HG03565 (cell line): Measurements from ENCODE around the gene PKD1L1.

Experiments used
- ATAC-seq: cut with Tn5 transposase; IDR thresholded peaks from one replicate; pipeline ENCODE4 v1.9.1; 2021; ENCODE audit warnings: mild to moderate bottlenecking, moderate library complexity; ENCODE audit not compliant: unreplicated experiment

The PKD1L1 gene

DNA sequence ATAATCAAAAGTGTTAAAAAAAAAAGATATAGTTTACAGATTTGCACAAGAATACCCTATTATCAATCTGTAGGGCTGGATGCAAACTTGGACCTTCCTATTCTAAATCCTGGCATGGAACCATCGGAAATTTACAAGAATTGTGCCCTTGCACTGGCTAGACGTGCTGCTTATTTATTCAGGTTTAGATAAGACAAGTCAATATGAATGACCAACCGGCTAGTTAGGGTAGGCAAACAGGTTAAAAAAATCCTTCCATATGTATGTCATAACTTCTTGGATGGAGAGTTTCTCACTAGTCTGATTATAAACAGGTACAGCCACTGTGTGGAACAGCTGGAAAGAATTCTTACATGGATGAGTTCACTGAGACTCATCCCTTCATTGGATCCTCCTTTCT lies 41.4 kb downstream of the PKD1L1 start:
- no peak for ATAC-seq

DNA sequence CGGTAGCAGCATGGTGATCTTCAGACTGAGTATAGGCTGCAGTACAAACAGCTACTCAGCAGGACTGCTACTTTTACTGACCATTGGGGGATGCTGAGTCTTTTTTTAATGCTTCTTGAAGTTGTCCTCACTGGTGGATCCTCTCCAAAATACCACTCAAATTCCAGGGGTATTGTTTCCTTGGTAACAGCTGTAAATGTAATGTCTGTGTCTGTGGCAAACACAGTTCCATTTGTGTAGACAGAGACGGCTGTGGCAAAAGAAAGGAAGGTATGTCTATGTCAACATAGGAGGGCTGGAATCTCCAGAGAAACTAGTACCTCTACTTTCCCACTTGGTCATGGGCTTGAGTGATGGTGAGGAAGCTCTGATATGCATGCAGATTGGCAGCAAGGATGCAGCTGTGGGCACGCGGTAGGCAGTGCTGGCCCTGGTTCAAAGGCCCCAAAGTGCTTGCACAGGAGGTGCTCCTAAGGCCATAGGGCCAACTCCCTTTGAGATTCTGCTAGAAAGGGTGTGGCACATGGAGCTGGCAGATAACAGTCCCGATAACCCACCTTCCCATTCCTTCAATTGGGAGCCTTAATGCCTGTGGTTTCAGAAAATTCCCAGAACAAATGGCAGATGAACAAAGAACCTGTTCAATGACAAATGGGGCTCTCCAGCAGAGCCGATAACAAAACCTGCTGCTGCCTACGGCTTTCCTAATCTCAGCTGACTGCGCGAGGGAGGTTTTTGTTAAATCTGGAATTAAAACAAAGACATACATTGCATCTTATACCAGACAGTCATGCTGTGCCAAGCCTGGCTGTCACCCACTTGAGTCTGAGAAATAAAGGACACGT lies 43.0 kb downstream of the PKD1L1 start:
- no peak for ATAC-seq

DNA sequence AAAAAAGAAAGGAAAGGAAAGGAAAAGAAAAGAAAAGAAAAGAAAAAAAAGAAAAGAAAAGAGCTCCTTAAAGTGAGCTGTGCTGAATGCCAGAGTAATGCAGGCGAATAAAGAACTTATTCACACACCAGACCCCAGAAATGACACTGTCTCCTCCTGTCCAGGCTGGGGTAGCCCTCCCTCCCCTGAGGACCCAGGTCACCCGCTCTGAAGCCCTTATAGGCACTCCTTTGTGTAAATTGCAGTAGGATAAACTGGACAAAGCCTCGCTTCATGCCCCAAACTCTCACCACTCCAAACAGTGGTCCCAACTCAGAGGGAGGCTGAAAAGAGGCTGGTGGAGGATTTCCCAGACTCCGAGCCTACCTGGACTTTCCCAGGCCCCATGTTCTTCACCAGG lies 46.3 kb downstream of the PKD1L1 start:
- no peak for ATAC-seq

DNA sequence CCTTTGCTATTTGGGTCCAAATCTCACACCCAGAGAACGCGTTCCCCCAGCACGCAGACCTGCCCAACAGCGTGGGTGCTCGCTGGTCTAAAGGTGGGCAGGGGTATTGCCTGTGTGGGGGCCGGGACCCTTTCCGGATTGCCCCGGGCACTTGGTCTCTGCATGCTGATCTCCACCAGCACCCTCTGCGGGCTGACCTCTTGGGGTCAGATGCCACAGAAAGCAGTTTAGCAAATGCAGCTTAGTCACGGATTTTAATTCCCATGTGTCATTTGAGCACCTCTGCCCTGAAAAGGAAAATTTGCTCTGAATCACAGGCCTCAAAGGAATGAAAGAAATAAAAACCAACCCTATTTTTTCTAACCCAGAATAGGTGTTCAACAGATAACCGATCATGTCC lies 46.7 kb downstream of the PKD1L1 start:
- ATAC-seq: no peak

DNA sequence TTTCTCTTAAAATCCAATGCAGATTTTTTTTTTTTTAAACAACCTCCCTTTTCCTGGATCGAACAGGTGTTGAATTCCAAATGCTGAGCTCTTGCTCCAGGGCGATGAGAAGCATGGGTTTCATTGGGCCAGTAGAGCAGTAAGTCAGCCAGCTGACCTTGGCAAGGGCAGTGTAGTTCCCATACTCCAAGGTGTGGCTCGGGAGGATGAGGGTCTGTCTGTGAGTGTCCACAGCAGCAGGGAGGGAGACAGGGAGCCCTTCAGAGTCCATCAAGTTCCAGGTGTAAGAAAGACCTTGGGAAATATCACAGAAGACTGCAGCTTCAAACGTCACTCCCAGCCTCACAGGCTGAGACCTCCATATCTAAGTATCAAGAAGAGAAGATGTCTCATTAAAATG lies 50.4 kb downstream of the PKD1L1 start:
- ATAC-seq: no peak

DNA sequence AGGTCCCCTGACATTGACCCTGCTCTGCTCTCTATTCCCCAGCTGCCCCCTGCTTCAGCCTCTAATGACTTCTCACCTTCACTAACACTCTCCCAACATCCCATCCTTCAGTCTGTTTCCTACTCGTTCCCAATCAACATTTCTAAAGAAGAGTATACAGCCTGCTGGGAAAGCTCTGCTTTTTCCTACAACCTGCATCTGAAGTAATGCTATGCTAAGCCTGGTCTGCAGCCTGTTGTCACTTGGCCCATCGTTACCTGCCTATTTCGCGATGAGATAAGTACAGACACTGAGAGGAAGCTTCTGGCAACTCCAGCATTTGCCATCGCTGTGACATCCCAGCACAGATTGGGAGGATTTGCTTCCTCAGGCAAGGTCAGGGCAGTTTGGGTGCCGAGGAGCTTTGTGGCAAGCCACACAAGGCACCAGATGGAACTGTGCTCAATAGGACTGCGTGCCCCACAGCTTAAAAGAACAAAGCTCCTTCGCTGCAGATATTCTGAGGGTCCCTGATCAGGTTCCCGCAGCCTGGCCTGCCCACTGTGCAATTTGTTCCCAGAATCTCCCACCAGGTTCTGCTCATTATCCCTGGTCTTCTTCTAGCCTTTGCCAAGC lies 51.4 kb downstream of the PKD1L1 start:
- no peak for ATAC-seq

DNA sequence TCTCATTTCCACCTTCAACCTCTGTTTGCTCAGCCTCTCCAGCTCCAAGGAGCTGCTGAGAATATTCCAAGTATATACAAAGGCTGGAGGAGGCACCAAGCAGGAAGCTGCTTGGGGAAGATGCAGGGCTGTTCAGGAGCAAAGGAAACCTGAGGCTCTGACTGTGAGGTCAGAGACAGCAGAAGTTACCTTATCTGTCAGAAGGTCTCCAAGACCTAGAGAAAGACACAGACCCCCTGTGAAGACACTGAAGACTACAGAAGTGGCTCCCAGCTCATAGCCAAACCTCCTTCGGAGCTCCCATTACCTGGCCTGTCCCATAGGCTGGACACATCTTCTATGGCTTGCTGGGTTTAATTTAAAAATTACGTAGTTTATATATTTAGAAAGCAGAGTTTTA lies 53.2 kb downstream of the PKD1L1 start:
- no peak for ATAC-seq

DNA sequence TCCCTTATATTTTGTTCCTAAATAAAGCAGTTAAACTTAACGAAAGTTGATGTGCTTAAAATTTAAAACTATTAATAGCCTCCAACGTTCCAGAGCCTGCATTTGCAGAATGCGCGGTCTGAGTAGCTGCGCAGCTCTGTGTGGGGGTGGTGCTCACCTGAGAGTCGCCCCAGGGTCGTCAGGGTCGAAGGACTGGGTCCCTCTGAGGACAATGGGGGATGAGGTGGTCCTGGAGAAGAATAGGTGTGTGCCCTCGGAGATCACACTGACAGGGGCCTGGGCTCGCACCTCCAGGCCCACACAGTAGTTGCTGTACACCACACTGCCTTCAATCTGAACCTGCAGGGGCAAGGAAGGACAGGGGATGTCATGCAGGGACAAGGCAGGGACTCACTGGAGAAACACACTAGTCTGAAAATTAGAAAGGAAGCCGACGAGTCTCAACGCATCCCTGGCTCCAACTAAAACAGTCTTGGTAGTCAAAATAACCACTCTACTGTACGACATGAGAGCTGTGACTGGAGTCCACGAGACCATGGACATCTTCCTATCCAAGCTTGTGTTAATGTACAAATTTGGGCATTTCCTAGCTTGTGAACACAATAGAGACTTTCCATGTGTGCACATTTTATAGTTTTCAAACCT lies 54.4 kb downstream of the PKD1L1 start:
- ATAC-seq: no peak

DNA sequence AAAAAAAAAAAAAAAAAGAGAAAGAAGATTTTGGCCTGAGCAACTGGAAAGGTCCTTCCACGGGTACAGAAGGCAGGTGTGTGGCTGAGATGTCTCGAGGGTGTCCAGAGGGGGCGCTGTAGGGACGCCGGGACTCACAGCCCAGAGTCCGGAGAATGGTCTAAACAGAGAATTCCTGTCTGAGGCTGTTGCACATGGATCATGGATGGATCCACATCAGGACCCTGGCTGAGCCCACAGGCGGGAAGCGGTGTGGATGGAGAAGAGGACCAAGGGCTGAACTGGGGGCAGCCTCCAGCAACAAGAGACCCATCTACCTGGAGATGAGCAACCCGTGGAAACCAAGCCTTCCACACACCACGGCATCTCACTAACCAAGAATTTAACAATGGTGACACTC lies 55.0 kb downstream of the PKD1L1 start:
- ATAC-seq: no peak

DNA sequence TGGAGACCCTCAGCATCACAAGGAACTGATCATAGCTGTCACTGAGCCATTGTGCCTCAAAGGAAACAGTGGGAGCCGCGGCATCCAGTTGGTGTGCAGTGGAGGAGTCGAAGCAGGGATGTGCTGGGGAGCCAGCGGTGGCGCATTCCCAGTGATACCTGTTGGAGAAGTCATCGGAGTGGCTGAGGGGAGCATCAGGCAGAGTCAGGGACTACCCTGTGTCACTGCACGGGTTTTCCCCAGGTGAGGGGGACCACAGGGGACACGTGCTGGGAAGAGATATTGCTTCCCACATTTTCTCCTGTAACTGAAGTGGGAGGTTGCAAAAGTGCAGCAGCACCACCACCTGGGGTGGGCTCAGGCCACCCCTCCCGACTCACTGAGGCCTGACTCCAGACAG lies 57.7 kb downstream of the PKD1L1 start:
- ATAC-seq: no peak

DNA sequence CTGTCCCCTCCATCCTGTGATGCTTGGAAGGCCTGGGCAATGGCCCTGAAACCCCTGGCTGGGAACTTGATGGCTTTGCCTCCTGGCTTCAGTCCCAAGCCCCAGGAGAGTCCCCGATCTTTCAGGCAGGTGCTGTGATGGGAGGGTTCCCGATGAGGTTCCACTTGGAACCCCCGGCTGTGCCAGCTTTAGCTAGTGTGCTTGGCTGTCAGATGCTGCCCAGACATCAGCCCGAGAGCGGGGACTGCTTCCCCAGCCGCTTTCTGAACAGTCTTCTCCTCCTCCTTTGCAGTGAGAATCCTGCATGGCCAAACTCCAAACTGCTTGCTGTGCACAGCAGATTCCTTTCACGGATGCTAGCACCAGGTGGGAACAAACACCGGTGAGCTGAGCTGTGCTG lies 58.1 kb downstream of the PKD1L1 start:
- ATAC-seq: no peak

DNA sequence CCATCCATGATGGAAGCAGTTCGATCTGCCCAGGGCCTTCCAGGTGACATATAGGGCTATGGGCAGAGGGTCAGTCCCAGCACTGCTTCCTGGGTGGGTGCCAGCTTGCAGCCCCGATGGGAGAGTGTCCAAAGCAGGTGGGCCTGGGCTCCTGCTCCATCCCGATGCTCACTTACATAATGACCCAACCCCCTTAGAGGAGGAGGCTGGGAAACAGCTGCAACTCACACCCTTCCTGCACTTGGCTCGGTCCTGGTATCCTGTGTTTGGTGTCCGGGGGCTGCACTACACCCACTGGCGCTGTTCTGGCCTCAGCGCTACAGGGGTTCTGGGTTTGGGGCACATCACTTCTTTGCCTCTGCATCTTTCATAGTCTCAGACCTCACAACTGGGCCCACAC lies 58.5 kb downstream of the PKD1L1 start:
- no peak for ATAC-seq

DNA sequence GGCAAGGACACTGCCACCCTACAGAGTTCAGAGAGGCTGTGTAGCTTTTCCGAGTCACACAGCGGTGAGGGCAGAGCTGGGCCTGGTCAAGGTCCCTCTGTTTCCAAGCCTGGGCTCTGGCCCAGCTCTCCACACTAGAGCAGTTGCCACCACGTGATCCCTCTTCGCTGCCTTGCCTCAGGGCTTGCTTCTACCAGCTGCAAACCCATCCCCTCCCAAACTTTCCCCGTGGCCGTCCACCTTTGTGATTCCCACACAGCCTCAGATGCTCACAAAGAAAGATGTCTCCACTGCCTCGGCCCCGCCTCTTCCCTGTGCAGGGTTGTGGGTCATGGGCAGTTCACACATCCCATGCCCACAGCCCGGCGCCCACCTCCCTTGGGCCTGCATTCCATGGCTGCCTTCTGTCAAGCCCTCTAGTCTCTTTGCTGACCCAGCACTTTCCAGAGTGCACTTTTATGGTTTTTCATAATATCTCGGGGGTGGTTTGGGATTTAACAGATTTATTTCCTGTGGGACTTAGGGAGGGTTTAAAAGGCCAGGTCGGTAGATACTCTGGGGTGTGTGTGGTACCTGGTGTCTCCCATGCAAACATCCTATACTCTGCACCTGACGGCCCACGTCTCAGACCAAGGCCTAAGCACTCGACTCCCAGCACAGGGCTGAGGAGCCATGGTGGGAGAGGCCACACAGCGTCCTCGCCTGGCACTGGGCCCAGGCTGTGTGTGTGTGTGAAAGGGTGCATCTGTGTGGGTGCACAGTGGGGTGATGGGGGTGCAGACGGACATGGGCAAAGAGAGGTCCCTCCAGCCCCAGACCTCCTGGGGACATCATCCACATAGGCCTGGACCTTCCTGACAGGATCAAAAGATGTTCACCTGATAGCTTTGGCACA lies 59.6 kb downstream of the PKD1L1 start:
- ATAC-seq: no peak

DNA sequence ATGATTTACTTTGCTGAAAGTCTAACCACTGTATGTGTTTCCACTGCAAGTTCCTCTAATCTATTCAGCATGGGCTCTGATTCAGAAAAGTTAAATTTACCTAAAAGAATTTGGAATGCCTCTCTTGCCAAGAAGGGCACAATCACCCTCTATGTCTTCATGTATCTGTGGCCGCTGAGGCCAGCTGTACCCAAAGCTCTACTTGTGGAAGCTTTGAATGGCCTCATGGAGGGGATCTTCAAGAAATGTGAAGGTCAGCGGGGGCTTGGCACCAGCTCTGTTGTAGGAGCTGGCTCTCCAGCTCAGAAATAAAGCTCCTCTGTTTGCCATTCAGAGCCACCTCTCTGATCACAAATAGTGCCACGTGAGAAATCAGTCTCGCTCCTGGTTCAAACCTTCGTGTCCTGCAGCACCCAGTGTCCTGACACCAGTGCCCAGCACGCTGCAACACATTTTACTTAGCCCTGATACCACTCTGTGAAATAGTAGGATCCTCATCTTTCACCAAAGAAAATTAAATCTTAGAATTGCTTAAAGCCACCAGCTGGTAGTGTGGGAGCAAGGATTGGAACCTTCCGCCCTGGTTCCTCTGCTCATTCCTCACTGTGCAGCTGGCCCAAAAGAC lies 61.1 kb downstream of the PKD1L1 start:
- no peak for ATAC-seq

DNA sequence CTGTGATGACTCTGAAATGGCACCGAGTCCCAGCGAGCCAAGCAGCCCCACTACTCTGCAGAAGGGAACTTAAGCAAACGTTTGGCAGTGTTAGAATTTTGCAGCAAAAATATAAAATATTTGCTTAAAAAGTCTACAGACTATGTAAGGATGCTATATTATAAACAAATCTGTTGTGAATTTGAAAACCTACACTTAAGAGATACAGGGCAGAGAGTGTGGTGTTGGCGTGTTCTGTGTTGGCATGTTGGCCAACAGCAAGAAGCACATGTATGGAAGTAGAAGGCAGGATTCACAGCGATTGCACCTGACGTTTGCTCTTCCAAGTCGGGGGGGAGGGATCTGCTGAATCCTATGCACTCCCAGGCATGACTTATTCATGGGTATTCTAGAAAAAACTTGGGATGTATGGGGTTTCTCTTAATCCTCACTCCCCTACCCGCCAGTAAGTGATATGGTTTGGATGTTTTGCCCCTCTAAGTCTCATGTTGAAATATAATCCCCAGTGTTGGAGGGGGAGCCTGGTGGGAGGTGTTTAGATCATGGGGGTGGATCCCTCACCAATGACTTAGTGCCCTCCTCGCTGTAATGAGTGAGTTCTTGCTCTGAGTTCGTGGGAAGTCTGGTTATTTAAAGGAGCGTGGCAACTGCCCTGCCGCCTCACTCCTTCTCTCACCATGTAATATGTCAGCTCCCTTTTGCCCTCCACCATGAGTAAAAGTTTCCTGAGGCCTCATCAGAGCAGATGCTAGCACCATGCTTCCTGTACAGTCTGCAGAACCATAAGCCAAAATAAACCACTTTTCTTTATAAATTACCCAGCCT lies 62.1 kb downstream of the PKD1L1 start:
- no peak for ATAC-seq

DNA sequence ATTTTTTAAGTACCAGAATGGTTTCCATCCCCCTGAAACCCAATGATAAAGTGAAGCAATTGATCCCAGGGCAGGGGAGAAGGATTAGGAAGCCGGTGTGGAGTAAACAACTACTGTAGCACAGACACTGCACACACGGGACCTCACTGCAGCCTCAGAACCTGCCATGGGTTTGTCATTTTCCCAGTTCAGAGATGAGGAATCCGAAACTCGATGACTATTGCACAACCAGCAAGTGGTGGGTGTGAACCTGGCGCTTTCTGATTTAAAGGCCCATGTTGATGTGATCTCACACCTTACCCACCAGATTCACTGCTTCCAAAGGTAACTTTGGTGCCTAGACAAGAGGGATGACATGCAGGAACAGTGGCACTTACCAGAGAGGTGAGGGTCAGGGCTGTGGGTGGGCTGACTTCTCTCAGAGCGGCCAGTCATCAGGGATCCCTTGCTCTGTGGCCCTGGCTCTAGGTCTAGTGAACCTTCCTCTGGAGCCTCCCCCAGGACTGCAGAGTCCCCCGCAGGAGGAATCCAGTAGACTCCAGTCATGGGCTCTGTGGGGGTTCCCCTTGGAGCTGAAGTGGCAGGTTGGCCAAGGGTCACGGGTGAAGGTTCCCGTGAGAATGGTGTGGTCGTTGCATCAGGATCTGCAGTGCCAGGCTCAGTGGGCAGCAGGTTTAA lies 62.8 kb downstream of the PKD1L1 start:
- ATAC-seq: no peak

DNA sequence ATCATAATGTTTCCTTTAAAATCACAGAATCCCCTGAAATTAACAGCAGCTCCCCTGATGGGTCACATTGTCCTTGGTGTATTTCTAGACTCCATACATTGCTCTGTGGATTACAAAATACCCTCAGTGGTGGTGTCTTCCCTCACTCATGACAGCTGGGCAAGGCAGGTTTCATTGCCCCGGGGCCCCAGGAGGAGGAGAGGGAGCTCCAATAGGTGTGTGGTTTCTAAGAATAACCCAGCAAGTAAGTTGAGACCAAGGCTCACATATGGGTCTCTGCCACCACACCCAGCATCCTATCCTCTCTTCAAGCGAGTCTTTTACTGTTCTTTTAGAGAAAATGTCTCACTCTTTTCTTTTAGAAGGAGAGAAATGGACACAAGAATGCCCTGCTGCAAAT lies 63.6 kb downstream of the PKD1L1 start:
- ATAC-seq: no peak

DNA sequence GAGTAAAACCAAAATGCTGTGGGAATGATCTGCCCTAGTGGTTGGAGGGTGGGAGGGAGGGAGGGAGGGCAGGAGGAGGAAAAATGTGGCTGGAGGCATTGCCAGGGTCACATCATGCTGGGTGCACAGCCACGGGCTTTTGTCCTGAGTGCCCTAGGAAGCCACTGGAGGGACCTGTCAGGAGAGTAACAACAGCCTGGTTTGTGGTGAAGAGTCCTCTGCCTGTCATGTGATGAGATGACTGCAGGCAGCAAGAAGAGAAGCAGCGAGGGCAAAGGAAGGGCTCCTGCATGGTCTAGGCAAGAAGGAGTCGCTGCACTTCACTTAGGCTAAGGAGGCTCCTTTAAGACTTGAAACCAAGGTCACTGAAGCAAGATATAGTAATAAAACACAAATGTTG lies 65.6 kb downstream of the PKD1L1 start:
- no peak for ATAC-seq

DNA sequence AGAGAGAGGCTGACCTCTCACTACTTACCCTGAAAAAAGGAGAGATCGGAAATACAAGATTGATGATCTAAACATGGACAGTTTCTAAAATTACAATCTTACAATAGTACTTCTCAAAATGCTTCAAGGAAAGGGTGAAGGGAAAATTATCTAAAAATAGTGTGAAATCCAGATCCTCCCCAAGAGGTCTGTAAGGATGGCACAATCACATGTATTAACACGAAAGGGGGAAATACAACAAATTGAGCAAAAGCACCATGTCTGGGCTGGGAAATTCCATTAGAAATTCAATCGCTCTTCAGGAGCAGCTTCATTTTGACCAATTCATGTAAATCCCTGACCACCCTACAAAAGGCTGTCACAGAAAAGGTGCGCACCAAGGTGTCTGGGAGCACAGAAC lies 67.0 kb downstream of the PKD1L1 start:
- ATAC-seq: no peak
